ENCODE measurements around the gene RNF7.
"Not testable (repeated sequence)": the region's sequence is repeated elsewhere in the genome, so short reads cannot be mapped to it uniquely, and the experiment has no call there.

Gene RNF7

DNA sequence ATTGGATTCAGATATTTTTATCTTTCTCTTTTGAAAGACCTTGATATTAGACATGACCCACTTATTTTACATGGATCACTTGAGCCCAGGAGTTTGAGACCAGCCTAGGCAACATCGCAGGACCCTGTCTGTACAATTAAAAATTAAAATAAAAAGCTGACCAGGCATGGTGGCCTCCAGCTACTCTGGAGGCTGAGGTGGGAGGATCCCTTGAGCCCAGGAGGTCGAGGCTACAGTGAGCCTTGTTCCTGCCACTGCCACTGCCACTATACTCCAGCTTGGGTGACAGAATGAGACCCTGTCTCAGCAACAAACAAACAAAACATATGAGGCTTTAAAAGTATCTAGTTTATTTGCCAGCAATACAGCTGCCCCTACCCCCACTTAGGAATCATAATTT, 1.6 kb downstream of the RNF7 start:
- in situ Hi-C loops (cut with HindIII; ENCODE audit: low sequenced_read_pairs) = no loop called here
- TF ChIP-seq, protein P1, sequence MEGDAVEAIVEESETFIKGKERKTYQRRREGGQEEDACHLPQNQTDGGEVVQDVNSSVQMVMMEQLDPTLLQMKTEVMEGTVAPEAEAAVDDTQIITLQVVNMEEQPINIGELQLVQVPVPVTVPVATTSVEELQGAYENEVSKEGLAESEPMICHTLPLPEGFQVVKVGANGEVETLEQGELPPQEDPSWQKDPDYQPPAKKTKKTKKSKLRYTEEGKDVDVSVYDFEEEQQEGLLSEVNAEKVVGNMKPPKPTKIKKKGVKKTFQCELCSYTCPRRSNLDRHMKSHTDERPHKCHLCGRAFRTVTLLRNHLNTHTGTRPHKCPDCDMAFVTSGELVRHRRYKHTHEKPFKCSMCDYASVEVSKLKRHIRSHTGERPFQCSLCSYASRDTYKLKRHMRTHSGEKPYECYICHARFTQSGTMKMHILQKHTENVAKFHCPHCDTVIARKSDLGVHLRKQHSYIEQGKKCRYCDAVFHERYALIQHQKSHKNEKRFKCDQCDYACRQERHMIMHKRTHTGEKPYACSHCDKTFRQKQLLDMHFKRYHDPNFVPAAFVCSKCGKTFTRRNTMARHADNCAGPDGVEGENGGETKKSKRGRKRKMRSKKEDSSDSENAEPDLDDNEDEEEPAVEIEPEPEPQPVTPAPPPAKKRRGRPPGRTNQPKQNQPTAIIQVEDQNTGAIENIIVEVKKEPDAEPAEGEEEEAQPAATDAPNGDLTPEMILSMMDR (IDR thresholded peaks at IDR 0.05; ENCODE audit: low read depth, low read length) = no peak
- H3K4me3 ChIP-seq (ENCODE audit: low read depth, low read length) = peak overlapping the region; percentile 87

DNA sequence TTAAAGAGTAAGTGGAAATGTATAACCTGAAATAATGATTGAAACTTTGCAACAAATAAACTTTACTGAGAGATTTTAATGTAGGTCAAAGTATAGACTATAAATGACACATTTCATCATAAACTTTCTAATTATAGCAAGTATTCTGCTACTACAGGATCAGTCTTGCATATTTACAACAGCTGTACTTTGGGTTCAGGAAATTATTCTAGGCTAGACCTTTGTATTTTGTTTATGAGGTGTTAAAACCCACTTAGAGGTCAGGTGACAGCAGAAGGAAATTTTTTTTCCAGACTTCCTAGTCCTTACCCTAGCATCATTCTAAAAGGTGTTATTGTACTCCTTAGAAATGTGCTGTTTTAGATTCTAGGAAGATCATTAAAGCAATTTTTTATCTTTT, 2.3 kb downstream of the RNF7 start:
- no peak overlapping the region for H3K4me3 ChIP-seq (ENCODE audit: low read depth, low read length)
- TF ChIP-seq, protein P1 (IDR thresholded peaks at IDR 0.05; ENCODE audit: low read depth, low read length) = no peak
- in situ Hi-C loops (cut with HindIII; ENCODE audit: low sequenced_read_pairs) = no loop called here
- DNase-seq (ENCODE audit: low read depth, low spot score) = no peak

More for the DNA sequence above, 1.6 kb downstream of the RNF7 start:
- DNase-seq (ENCODE audit: low read depth, low spot score) = no peak

DNA sequence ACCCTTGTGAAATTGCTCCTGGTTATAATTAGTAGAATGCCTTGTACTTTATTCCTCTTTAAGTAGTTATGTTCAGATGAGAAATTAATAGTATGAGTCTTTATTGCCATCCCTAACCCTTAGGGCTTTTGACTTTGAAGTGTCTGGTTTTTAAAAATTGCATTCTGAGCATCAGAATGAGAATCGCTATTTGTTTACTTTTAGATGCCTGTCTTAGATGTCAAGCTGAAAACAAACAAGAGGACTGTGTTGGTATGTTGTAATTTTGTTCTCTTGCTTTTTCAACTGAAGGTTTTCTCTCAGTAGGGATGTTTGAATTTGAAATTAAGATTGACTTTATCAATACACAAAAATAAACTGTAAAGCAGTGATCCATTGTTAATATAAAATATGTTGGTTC, 5.2 kb downstream of the RNF7 start:
- no peak for DNase-seq (ENCODE audit: low read depth, low spot score)
- no peak overlapping the region for H3K4me3 ChIP-seq (ENCODE audit: low read depth, low read length)
- TF ChIP-seq, protein P1 (IDR thresholded peaks at IDR 0.05; ENCODE audit: low read depth, low read length) = no peak
- in situ Hi-C loops (cut with HindIII; ENCODE audit: low sequenced_read_pairs) = no loop called here

DNA sequence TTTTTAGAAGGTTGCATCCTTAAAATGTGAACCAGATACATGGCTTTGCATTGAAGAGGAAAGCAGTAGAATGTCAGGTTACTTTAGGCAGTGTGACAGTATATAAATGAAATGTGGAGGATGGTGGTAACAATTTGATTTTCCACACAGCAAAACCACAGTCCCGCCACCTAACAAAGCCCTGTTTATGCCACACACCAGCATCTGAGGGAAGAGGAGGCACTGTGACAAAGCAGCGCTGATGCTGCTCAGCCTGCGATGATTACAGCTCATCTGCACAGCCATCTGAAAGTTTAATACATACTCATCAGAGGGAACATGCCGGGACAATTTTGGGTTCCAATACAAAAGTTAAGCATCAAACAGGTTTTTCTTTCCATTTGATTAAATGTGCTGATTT, 8.9 kb downstream of the RNF7 start:
- no peak for DNase-seq (ENCODE audit: low read depth, low spot score)
- TF ChIP-seq, protein P1 (IDR thresholded peaks at IDR 0.05; ENCODE audit: low read depth, low read length) = no peak
- in situ Hi-C loops (cut with HindIII; ENCODE audit: low sequenced_read_pairs) = no loop called here
- H3K4me3 ChIP-seq (ENCODE audit: low read depth, low read length) = no peak overlapping the region

DNA sequence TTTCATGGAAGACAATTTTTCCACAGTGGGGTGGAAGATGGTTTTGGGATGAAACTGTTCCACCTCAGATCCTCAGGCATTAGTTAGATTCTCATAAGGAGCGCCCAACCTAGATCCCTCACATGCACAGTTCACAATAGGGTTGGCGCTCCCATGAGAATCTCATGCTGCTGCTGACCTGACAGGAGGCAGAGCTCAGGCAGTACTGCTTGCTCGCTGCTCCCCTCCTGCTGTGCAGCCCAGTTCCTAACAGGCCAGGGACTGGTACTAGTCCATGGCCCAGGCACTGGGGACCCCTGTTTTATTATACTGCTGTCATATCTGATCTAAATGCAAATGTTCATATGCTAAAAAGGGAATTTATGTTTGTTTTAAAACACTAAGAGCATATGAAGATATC, 15.3 kb downstream of the RNF7 start:
- H3K4me3 ChIP-seq (ENCODE audit: low read depth, low read length) = no peak overlapping the region
- no peak for DNase-seq (ENCODE audit: low read depth, low spot score)
- TF ChIP-seq, protein P1 (IDR thresholded peaks at IDR 0.05; ENCODE audit: low read depth, low read length) = no peak
- in situ Hi-C loops (cut with HindIII; ENCODE audit: low sequenced_read_pairs) = no loop called here

DNA sequence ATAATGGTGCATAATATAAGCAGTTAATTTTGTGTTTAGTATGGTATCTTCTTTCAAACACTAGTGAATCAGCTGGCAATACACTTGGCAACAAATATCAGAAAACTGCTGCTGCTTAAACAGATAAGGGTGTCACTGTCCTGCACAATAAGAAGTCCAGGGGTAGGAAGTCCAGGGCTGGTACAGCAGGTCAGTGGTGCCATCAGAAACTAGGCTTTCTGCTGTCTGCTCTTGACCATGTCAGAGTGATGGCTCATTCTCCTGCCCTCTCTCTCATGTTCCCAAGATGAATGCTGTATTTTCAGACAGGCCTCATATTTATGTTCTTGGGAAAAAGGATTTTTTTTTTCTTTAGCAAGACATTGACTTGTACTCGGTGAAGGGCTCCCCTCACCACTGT, 15.9 kb downstream of the RNF7 start:
- DNase-seq (ENCODE audit: low read depth, low spot score) = no peak
- TF ChIP-seq, protein P1 (IDR thresholded peaks at IDR 0.05; ENCODE audit: low read depth, low read length) = no peak
- no peak overlapping the region for H3K4me3 ChIP-seq (ENCODE audit: low read depth, low read length)
- in situ Hi-C loops (cut with HindIII; ENCODE audit: low sequenced_read_pairs) = no loop called here

DNA sequence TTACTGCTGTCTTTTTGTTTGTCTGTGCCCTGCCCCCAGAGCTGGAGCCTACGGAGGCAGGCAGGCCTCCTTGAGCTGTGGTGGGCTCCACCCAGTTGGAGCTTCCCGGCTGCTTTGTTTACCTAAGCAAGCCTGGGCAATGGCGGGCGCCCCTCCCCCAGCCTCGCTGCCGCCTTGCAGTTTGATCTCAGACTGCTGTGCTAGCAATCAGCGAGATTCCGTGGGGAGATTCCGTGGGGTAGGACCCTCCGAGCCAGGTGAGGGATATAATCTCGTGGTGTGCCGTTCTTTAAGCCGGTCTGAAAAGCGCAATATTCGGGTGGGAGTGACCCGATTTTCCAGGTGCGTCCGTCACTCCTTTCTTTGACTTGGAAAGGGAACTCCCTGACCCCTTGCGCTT, 24.5 kb downstream of the RNF7 start:
- H3K4me3 ChIP-seq (ENCODE audit: low read depth, low read length); in situ Hi-C loops (cut with HindIII; ENCODE audit: low sequenced_read_pairs); DNase-seq (ENCODE audit: low read depth, low spot score): not testable (repeated sequence)
